GM12873 (cell line): ENCODE results near the gene SDR42E1.

Experiments used
- CTCF ChIP-seq: IDR thresholded peaks from 2 replicates; pipeline ENCODE4 v1.5.1; 2012; ENCODE audit warnings: low read depth, mild to moderate bottlenecking, moderate library complexity, low read length, control low read depth; ENCODE audit not compliant: insufficient read depth; ENCODE audit errors: missing control alignments

SDR42E1 gene

GRCh38 chr16:82037251-82037650 is 26.0 kb upstream of the SDR42E1 start:
- no peak for TF ChIP-seq CTCF

GRCh38 chr16:82034981-82035612 is 23.8 kb upstream of the SDR42E1 start, which contains the start of gene HSD17B2:
HSD17B2 (plus strand) TSS chr16:82035253; CDS start chr16:82035425, 172 bp downstream.
- no peak for TF ChIP-seq CTCF

GRCh38 chr16:82033683-82034300 is 22.5 kb upstream of the SDR42E1 start:
- TF ChIP-seq CTCF = no peak

- no peak for TF ChIP-seq CTCF
Observed at GRCh38 chr16:82033006-82033405, 21.7 kb upstream of the SDR42E1 start.

GRCh38 chr16:82031116-82032084 is 20.1 kb upstream of the SDR42E1 start:
- TF ChIP-seq CTCF = peak; percentile 33

GRCh38 chr16:82027629-82028064 is 16.4 kb upstream of the SDR42E1 start:
- no peak for TF ChIP-seq CTCF

GRCh38 chr16:82024883-82025282 is 13.6 kb upstream of the SDR42E1 start:
- TF ChIP-seq CTCF = no peak
